ENCODE data around the gene FEZ2. TPM values are rescaled to one million over a fixed set of nuclear protein-coding genes. Genes with fewer than 3 reads are reported as not detected.

Gene FEZ2
- total RNA-seq, 4 donors from 2014 or later = 38.6 to 77.0 (median 46.2) TPM

- no peak overlapping the region for H3K4me3 ChIP-seq
- no peaks in the 10 kb centered on the region for H3K4me1 ChIP-seq
- WGBS, 2 donors (ENCODE audit: low coverage in 1 of 2) = 94 to 100% methylated on average over 3 of the region's 3 CpGs
- no peaks in the 10 kb centered on the region for H3K36me3 ChIP-seq
- H3K27me3 ChIP-seq = no peaks in the 10 kb centered on the region
- H3K27ac ChIP-seq = no peak overlapping the region
- TF ChIP-seq EP300 (IDR thresholded peaks at IDR 0.05) (no peak), POLR2AphosphoS5 (IDR thresholded peaks at IDR 0.05) (no peak), POLR2A (IDR thresholded peaks at IDR 0.05) (no peak)
- TF ChIP-seq, protein P1, sequence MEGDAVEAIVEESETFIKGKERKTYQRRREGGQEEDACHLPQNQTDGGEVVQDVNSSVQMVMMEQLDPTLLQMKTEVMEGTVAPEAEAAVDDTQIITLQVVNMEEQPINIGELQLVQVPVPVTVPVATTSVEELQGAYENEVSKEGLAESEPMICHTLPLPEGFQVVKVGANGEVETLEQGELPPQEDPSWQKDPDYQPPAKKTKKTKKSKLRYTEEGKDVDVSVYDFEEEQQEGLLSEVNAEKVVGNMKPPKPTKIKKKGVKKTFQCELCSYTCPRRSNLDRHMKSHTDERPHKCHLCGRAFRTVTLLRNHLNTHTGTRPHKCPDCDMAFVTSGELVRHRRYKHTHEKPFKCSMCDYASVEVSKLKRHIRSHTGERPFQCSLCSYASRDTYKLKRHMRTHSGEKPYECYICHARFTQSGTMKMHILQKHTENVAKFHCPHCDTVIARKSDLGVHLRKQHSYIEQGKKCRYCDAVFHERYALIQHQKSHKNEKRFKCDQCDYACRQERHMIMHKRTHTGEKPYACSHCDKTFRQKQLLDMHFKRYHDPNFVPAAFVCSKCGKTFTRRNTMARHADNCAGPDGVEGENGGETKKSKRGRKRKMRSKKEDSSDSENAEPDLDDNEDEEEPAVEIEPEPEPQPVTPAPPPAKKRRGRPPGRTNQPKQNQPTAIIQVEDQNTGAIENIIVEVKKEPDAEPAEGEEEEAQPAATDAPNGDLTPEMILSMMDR (IDR thresholded peaks at IDR 0.05) = no peak
- peaks cover 0 to 16% (median 2%) of the 10 kb centered on the region in 3 donors for H3K9me3 ChIP-seq
- ATAC-seq = no peak
These were observed 28.1 kb upstream of the FEZ2 start for GRCh38 chr2:36626071-36626470.

DNA sequence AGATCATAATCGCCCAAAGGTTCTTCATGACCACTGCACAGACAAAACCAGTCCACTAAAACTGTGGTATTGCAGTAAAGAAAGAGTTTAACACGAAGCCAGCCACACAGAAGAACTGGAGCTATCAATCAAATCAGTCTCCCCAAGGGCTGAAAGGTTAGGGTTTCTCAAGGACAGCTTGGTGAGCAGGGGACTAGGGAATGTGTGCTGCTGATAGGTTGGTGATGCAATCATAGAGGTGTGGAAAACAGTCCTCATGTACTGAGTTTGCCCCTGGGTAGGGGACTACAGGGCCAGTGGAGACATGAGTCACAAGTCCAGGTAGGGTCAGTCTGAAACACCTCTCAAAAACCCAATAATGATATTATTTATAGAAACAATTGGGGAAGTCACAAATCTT, 27.3 kb upstream of the FEZ2 start:
- TF ChIP-seq, protein P1 (IDR thresholded peaks at IDR 0.05) = no peak
- no peak for TF ChIP-seq EP300 (IDR thresholded peaks at IDR 0.05)
- TF ChIP-seq POLR2A (IDR thresholded peaks at IDR 0.05) = no peak
- no peak for TF ChIP-seq POLR2AphosphoS5 (IDR thresholded peaks at IDR 0.05)
- Histone ChIP-seq H3K27me3 (no peaks in the 10 kb centered on the region), H3K36me3 (no peaks in the 10 kb centered on the region), H3K9me3 (peaks cover 0 to 16% (median 2%) of the 10 kb centered on the region in 3 donors), H3K4me1 (no peaks in the 10 kb centered on the region), H3K4me3 (no peak overlapping the region), H3K27ac (no peak overlapping the region)
- WGBS, 2 donors (ENCODE audit: low coverage in 1 of 2) = 67 to 80% methylated on average over 1 to 2 of the region's 2 CpGs
- ATAC-seq = no peak

DNA sequence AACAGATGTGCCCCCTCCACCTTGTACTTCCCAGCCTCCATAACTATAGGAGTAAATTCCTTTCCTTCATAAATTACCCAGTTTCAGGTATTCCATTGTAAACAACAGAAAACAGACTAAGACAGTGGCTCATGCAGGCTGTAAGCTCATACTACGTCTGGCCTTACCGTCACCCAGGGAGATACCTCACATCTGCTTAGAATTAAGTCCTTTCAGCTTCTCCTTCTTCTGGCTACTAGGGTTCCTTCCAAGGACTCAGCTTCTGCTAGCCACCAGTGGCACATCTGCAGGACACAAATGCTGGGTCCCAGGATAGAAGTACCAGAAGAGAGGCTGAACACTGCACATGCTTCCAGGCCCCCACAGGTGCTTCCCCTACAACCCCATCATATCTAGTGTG, 22.4 kb upstream of the FEZ2 start:
- Histone ChIP-seq H3K4me3 (no peak overlapping the region), H3K4me1 (no peaks in the 10 kb centered on the region), H3K27ac (no peak overlapping the region), H3K9me3 (peaks cover 0 to 9% (median 2%) of the 10 kb centered on the region in 3 donors), H3K27me3 (no peaks in the 10 kb centered on the region), H3K36me3 (no peaks in the 10 kb centered on the region)
- 76% methylated on average over 2 of the region's 2 CpGs; no CpG with 5 or more reads in 1 of the 2 donors for WGBS, 2 donors (ENCODE audit: low coverage in 1 of 2)
- no peak for ATAC-seq
- TF ChIP-seq POLR2A (IDR thresholded peaks at IDR 0.05) (no peak), POLR2AphosphoS5 (IDR thresholded peaks at IDR 0.05) (no peak), EP300 (IDR thresholded peaks at IDR 0.05) (no peak)
- TF ChIP-seq, protein P1 (IDR thresholded peaks at IDR 0.05) = no peak

GRCh38 chr2:36618381-36618780, 20.4 kb upstream of the FEZ2 start:
- Histone ChIP-seq H3K27ac (no peak overlapping the region), H3K9me3 (no peaks in the 10 kb centered on the region), H3K36me3 (no peaks in the 10 kb centered on the region), H3K27me3 (no peaks in the 10 kb centered on the region), H3K4me3 (no peak overlapping the region), H3K4me1 (no peaks in the 10 kb centered on the region)
- 33 to 57% methylated on average over 1 of the region's 1 CpG for WGBS, 2 donors (ENCODE audit: low coverage in 1 of 2)
- no peak for ATAC-seq
- no peak for TF ChIP-seq POLR2AphosphoS5 (IDR thresholded peaks at IDR 0.05)
- no peak for TF ChIP-seq POLR2A (IDR thresholded peaks at IDR 0.05)
- no peak for TF ChIP-seq EP300 (IDR thresholded peaks at IDR 0.05)
- TF ChIP-seq, protein P1 (IDR thresholded peaks at IDR 0.05) = no peak

GRCh38 chr2:36616947-36617346, 19.0 kb upstream of the FEZ2 start:
- Histone ChIP-seq H3K4me1 (no peaks in the 10 kb centered on the region), H3K4me3 (no peak overlapping the region), H3K36me3 (no peaks in the 10 kb centered on the region), H3K27ac (no peak overlapping the region), H3K9me3 (no peaks in the 10 kb centered on the region), H3K27me3 (no peaks in the 10 kb centered on the region)
- no peak for ATAC-seq
- TF ChIP-seq, protein P1 (IDR thresholded peaks at IDR 0.05) = no peak
- no peak for TF ChIP-seq POLR2A (IDR thresholded peaks at IDR 0.05)
- TF ChIP-seq EP300 (IDR thresholded peaks at IDR 0.05) = no peak
- no peak for TF ChIP-seq POLR2AphosphoS5 (IDR thresholded peaks at IDR 0.05)
